NCI-H128 (cell line): ENCODE data around the gene CAPZA1.
"Not testable (repeated sequence)": the region's sequence is repeated elsewhere in the genome, so short reads cannot be mapped to it uniquely, and the experiment has no call there.

Source experiments
- DNase-seq: peaks from one replicate; lab custom pipeline; 2025; ENCODE audit not compliant: unreplicated experiment; lab: John Stamatoyannopoulos, UW

The CAPZA1 gene

GRCh38 chr1:112619518-112620376 lies at the start of gene CAPZA1:
Gene CAPZA1, plus strand, starts transcription at chr1:112619832. Its CDS starts 13 bp downstream, at chr1:112619845.
- peak; percentile 78 for DNase-seq

- DNase-seq, result no peak
Observed at GRCh38 chr1:112575154-112575804, 44.4 kb upstream of the CAPZA1 start.

DNA sequence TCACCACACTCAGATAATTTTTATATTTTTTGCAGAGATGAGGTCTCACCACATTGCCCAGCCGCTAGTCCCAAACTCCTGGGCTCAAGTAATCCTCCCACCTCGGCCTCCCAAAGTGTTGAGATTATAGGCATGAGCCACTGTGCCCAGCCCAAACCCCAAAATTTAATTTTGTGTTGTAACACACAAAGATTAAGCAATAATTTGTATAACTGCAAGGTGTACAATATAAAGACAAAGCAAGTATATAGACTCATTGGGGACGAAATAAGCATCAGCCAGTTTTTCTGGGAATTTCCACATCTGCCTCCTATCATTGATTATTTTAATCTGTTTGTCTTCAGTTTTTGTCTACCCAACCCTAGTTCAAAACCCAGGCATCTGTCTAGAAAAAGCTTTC lies 43.4 kb upstream of the CAPZA1 start:
- DNase-seq, result no peak

DNA sequence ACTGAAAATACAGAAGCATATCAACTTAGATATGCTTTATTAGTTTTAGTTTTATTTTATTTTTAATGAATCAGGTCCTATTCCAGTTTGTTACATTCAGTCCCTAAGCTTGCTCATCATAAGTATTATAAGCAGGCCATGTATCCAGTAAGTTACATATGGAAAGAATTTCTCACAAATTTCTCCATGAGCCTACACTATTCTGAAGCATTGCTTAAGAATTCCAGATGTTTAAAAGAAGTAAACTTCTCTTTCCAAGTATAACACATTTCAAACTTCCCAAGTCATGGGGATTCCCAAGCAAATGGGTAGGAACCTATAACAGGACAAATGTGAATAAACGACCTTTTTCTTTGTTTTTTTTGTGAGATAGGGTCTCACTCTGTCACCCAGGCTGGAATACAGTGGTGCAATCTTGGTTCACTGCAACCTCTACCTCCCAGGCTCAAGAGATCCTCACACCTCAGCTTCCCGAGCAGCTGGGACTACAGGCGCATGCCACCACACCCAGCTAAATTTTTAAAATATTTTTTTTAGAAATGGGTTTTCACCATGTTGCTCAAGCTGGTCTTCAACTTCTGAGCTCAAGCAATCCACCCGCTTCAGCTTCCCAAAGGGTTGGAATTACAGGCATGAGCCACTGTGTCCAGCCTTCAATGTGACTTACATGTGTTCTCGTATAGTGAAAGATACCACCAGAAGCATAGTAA lies 39.7 kb upstream of the CAPZA1 start:
- no peak for DNase-seq

DNA sequence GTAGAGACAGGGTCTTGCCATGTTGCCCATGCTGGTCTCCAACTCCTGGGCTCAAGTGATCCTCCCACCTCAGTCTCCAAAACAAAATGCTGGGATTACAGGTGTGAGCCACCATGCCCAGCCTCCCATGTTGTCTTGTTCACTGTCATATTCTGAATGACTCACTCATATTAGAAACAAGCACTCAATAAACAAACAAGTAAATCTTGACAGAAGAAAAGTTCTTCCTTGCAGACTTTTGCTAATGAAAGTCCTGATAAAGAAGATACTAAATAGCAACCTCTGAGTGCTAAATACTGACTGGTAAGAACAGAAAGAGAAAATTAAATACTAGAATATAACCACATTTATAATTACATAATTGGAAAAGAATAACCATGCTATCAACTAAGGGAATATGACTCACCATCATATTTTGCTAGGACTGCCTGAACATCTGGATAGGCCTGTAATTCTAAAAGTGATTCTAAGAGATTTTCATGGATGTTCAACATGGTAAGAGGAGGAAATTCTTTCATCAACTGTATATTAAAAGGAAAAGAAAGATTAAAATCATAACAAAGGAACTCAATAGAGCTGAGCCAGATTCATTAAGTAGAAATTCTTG lies 37.9 kb upstream of the CAPZA1 start:
- DNase-seq, result no peak

DNA sequence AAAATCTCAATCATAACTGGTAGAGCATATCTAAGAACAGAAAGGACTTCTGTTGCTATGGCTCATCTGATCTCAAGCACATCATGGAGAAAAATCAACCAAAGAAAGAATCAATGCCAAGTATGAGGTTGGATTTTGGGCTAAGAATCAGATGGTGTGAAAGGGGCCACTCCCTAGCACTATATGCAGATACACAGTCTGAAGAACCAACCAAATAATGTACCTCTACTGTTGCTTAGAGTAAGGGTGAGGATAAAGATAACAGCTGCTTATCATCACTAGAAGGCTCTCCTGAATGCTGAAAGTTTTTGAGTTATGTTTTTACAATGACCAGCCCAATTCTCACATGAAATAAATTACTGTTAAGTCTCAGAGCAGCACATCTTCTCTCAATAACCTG lies 36.3 kb upstream of the CAPZA1 start:
- no peak for DNase-seq

DNA sequence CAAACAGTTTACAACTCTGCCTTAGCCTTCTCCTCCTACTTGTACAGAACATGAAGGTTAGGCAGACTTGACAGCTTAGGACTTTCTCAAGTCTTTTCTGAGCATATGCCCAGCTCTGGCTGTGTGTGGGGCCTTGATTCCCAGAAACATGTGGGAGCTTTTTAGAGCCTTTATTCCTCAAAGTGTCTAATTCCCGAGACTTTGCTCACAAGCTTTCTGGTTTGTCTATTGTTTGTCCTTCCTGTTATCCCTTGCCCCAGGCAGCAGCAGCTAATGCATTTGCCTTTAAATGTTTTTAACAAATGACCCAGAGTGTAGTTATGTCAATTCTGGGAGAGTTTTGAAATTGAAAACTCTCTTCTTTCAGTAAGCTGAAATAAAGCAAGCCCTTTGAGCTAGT lies 29.9 kb upstream of the CAPZA1 start:
- DNase-seq, result no peak

DNA sequence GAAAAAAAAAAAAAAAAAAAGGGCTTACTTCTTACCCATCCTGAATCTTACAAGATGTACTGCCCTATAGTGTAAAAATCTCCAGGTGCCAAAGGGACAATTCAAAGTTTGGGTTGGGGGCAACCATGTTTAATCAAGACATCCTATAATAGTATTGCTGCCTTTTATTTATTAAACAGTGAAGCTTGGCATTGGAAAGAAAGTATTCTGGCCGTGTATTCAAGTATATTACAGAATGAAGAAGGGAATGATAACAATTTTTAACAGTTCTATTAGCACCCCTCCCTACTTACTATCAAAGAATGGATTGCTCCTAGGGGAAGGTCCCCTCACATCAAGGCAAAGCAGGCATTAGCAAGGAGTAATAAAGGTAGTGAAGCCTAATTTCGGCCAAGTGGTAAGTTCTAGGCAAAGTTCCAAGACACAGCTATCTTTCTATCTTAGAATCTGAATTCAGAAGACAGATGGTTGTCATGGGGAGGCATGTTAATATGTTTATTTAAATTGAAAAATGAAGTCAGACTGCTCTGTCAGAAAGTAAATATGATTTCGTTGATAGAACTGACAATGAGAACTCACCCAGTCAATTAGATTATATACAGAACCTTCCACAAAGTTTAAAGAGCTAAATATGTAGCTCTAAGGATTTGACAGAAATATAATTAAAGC lies 25.3 kb upstream of the CAPZA1 start:
- DNase-seq, result no peak

- DNase-seq, result no peak
Observed at GRCh38 chr1:112599477-112599876, 20.2 kb upstream of the CAPZA1 start.

DNA sequence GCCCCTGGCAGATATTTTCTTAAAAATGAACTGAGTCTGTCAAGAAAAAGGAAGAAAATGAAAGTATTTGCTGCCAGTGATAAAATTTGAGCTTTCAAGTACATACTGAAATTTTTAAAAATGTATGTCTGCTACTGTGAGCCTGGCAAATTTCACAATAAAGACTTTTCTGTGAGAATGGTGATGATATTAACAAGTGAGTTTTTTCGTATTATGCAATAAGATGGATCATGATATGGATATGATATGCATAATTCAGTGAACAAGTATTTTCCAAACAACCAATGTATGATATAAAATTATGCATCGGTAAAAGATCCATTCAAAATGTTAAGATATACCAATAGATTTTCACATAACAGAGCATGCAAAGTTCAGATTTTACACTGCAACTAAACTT lies 16.6 kb upstream of the CAPZA1 start:
- no peak for DNase-seq

- DNase-seq, result no peak
Observed at GRCh38 chr1:112603541-112603940, 16.1 kb upstream of the CAPZA1 start.

DNA sequence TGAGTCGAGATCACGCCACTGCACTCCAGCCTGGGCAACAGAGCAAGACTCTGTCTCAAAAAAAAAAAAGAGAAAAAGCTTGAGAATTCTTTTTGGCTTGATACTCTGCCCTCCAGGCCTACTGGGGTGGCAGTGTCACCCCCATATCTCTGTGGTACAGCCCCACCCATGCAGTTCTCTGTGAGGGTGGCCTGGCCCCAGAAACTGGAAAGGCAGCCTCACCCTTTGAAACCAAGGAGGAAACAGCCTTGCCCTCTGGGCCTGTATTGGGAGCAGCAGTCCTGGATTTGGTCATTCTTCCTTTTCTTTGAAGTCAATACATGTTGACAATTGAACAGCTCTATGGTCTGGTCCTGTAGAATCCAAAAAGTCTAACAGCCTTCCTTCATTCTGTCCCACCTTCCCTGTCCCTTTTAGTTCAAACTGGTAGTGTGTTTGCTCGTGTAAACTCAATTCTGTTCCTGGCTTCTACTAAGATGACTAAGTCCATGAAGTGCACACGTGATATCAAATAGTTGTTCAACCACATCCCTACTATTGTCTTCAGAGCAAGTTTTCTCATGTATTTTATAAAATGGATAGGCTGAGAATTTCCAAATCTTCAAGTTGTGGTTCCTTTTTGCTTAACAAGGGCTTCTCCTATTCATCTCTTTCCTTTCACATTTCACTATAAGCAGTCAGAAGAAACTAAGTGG lies 13.9 kb upstream of the CAPZA1 start:
- no peak for DNase-seq

- peak; percentile 1 for DNase-seq
Observed at GRCh38 chr1:112614460-112615065, 5.1 kb upstream of the CAPZA1 start.

DNA sequence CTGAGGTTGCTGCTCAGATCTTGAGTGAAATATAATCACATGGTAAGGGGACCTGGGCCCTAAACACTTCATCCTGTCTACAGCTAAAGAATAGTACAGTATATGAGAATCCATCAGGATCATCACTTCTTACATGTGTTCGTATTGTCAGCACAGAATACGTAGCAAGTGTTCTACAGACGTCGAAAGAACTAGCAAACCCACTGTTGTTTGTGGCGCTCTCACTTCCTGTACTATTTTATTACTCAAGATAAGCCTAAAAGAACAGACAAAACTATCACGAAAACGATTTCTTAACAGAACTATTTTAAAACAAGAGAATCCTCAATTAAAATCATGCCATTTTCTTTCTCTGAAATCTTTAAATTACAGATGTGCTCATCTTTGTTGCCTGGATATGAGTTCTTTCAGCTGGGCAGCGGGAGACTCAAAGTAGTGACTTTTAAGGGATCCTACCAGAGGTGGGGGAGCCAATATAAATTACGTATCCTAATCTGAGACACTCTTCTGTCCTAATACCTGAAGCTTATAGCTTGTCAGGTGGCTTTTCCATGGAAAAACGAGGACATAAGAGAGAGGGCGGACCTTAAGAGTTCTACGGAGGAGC lies 1.4 kb upstream of the CAPZA1 start:
- peak; percentile 2 for DNase-seq

GRCh38 chr1:112618721-112619517 lies 713 bp upstream of the CAPZA1 start, which contains the start of gene ST7L:
Gene ST7L, minus strand, starts transcription at chr1:112619141. Its CDS starts 28 bp downstream, at chr1:112619113.
- peak; percentile 61 for DNase-seq

DNA sequence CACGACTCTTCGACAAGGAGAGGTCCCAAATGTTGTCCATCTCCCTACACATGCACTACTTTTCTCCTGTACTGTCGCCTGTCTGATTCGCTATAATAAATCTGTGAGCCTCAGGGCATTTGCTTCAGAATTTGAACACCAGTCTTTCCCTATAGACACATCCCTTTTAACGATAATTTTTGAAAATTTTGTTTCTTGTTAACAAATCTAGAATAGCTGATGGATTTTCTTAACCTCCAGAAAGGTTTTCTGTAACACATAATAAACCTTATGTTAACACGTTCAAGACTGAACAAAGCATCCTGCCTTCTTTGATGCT lies 704 bp downstream of the CAPZA1 start:
- no peak for DNase-seq

DNA sequence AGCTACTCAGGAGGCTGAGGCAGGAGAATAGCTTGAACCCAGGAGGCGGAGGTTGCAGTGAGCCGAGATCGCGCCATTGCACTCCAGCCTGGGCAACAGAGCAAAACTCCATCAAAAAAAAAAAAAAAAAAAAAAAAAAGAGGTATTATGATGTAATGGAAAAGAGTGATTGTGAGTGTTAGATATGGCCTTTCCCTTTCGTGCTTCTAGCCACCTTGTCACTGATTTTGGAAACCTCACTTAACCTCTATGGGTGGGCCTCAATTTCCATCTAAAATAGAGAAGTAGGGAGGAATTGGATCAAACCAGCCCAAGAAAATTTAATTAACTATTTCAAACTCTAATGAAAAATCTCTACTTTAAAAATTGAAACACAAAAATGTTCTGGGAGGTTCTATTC lies 4.9 kb downstream of the CAPZA1 start:
- not testable (repeated sequence) for DNase-seq

GRCh38 chr1:112625696-112626095 lies 6.1 kb downstream of the CAPZA1 start:
- no peak for DNase-seq

- DNase-seq, result no peak
Observed at GRCh38 chr1:112626193-112626592, 6.6 kb downstream of the CAPZA1 start.
